Astrocyte (in vitro differentiated cells and primary cell): ENCODE data around the gene KANK4.

ENCODE experiments used
- EZH2 ChIP-seq: IDR thresholded peaks from 2 replicates; pipeline ENCODE4 v1.6.1; 2012; ENCODE audit warnings: mild to moderate bottlenecking, low read length, inconsistent platforms; ENCODE audit not compliant: insufficient read depth
- TF ChIP-seq, protein P1 (sequence below): IDR thresholded peaks from 2 replicates; pipeline ENCODE4 v1.5.1; 2011; ENCODE audit warnings: low read depth, mild to moderate bottlenecking, inconsistent platforms, low read length, moderate library complexity; ENCODE audit not compliant: insufficient read depth

DNA sequence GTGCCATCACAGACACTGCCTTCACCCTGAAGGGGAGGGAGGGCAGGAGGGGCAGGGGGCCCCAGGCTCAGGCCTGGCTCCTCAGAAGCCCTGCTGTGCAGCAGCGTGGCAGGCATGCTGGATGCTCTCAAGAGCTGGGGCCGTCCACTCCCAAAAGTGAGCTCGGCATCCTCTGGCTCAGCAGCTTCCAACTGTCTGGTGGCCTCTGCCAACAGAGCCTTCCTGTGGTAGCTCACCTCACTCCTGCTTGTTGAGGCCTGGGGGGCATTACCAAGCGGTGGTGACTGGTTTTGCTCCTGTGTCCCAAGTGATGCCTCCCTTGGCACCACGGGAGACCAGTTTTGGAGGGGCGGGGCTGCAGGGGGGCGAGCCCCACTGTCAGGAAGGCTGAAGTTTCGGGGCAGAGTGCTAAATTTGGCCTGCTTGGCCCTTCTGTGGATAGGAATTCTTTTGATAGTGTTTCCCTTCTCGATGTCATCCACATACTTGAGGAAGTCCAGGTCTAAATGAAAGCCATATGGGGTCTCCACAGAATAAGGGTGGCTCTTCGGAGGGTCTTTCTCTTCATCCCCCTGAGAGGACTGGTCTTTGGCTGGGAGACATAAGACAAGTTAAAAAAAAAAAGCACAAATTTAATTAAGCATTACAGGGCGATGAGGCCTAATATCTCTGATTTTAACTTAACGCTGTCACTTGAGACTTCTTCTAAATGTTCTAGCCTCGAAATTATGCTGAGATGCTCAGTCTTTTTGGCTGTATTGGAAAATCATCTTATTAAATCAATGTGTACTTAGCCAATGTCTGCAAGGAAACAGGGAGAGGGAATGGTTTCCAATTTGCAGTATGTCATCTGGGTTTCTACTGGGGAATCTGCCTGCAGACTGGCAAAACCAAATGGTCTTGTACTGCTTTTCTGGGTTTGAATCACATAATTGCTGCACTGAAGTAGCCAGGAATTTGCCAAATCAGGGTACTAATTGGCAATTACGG lies 44.4 kb downstream of the KANK4 start:
- TF ChIP-seq, protein P1, sequence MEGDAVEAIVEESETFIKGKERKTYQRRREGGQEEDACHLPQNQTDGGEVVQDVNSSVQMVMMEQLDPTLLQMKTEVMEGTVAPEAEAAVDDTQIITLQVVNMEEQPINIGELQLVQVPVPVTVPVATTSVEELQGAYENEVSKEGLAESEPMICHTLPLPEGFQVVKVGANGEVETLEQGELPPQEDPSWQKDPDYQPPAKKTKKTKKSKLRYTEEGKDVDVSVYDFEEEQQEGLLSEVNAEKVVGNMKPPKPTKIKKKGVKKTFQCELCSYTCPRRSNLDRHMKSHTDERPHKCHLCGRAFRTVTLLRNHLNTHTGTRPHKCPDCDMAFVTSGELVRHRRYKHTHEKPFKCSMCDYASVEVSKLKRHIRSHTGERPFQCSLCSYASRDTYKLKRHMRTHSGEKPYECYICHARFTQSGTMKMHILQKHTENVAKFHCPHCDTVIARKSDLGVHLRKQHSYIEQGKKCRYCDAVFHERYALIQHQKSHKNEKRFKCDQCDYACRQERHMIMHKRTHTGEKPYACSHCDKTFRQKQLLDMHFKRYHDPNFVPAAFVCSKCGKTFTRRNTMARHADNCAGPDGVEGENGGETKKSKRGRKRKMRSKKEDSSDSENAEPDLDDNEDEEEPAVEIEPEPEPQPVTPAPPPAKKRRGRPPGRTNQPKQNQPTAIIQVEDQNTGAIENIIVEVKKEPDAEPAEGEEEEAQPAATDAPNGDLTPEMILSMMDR: no peak
- TF ChIP-seq EZH2: no peak
